DND-41 (cell line): ENCODE results near the gene DNAH3.

ENCODE experiments used
- CTCF ChIP-seq: IDR thresholded peaks from 2 replicates; pipeline ENCODE4 v1.5.1; 2012; ENCODE audit warnings: borderline replicate concordance, low read length, moderate library complexity, mild to moderate bottlenecking; ENCODE audit not compliant: poor library complexity, severe bottlenecking; ENCODE audit errors: extremely low read depth
- EZH2 ChIP-seq: IDR thresholded peaks from 3 replicates; pipeline ENCODE4 v1.6.1; 2012; ENCODE audit warnings: borderline replicate concordance, low read depth, mild to moderate bottlenecking, moderate library complexity, low read length, inconsistent platforms; ENCODE audit not compliant: severe bottlenecking

DNA sequence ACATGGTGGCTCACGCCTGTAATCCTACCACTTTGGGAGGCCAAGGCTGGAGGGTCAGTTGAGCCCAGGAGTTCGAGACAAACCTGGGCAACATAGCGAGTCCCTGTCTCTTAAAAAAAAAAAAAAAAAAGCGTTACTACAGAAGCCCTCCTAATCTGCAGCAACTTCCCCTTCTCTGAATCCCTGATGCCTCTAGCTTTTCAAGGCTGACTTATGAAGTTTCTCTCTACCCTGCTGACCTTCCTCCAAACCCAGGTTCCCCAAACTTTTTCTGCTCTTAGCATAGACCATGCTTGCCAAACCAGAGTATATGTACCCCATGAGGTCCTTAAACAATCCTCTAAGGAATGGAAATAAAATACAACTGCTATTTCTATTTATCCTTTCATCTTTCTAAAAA, 233.7 kb downstream of the DNAH3 start:
- TF ChIP-seq CTCF (no peak), EZH2 (no peak)
